GM19025 (cell line): ENCODE data around the gene CERK.

Source experiments
- ATAC-seq: cut with Tn5 transposase; IDR thresholded peaks from one replicate; pipeline ENCODE4 v1.9.1; 2021; ENCODE audit warnings: mild to moderate bottlenecking, low read depth, moderate library complexity; ENCODE audit not compliant: unreplicated experiment

Gene CERK

GRCh38 chr22:46666577-46667244 is 71.3 kb downstream of the CERK start:
- no peak for ATAC-seq

GRCh38 chr22:46665751-46666280 is 72.2 kb downstream of the CERK start:
- ATAC-seq = no peak

GRCh38 chr22:46665151-46665695 is 72.8 kb downstream of the CERK start:
- no peak for ATAC-seq

GRCh38 chr22:46664301-46664855 is 73.7 kb downstream of the CERK start:
- no peak for ATAC-seq

- no peak for ATAC-seq
Observed at GRCh38 chr22:46663436-46664100, 74.5 kb downstream of the CERK start.

- ATAC-seq = no peak
Observed at GRCh38 chr22:46663001-46663400, 75.1 kb downstream of the CERK start.

GRCh38 chr22:46662226-46662625 is 75.8 kb downstream of the CERK start:
- ATAC-seq = no peak

- ATAC-seq = no peak
Observed at GRCh38 chr22:46661221-46661851, 76.7 kb downstream of the CERK start.

GRCh38 chr22:46660604-46661201 is 77.3 kb downstream of the CERK start:
- no peak for ATAC-seq

- no peak for ATAC-seq
Observed at GRCh38 chr22:46659791-46660186, 78.3 kb downstream of the CERK start.

GRCh38 chr22:46659059-46659790 is 78.8 kb downstream of the CERK start:
- no peak for ATAC-seq

- ATAC-seq = no peak
Observed at GRCh38 chr22:46657996-46658947, 79.8 kb downstream of the CERK start.

- ATAC-seq = no peak
Observed at GRCh38 chr22:46657655-46657953, 80.4 kb downstream of the CERK start.

GRCh38 chr22:46656856-46657654 is 81.0 kb downstream of the CERK start:
- ATAC-seq = no peak

GRCh38 chr22:46655861-46656608 is 82.0 kb downstream of the CERK start:
- no peak for ATAC-seq

GRCh38 chr22:46654927-46655595 is 83.0 kb downstream of the CERK start:
- no peak for ATAC-seq

- no peak for ATAC-seq
Observed at GRCh38 chr22:46654426-46654825, 83.6 kb downstream of the CERK start.
